ENCODE results near the gene TUNAR.

Gene TUNAR

GRCh38 chr14:95901054-95901453, 24.4 kb downstream of the TUNAR start:
- peak; percentile 33 for DNase-seq (ENCODE audit: low read depth, low spot score)
- TF ChIP-seq CTCF (IDR thresholded peaks at IDR 0.05; ENCODE audit: low read depth, low read length), result no peak
- H3K4me3 ChIP-seq (ENCODE audit: low read depth, low read length), result no peak overlapping the region
- in situ Hi-C loops (cut with HindIII; ENCODE audit: low sequenced_read_pairs), result no loop called here

- TF ChIP-seq CTCF (IDR thresholded peaks at IDR 0.05; ENCODE audit: low read depth, low read length), result no peak
- in situ Hi-C loops (cut with HindIII; ENCODE audit: low sequenced_read_pairs), result no loop called here
- H3K4me3 ChIP-seq (ENCODE audit: low read depth, low read length), result no peak overlapping the region
- no peak for DNase-seq (ENCODE audit: low read depth, low spot score)
These were observed 25.7 kb downstream of the TUNAR start for GRCh38 chr14:95902273-95902826.

- in situ Hi-C loops (cut with HindIII; ENCODE audit: low sequenced_read_pairs), result no loop called here
- TF ChIP-seq CTCF (IDR thresholded peaks at IDR 0.05; ENCODE audit: low read depth, low read length), result no peak
- no peak for DNase-seq (ENCODE audit: low read depth, low spot score)
- no peak overlapping the region for H3K4me3 ChIP-seq (ENCODE audit: low read depth, low read length)
These were observed 26.5 kb downstream of the TUNAR start for GRCh38 chr14:95903165-95903564.

GRCh38 chr14:95903616-95904107, 27.0 kb downstream of the TUNAR start:
- in situ Hi-C loops (cut with HindIII; ENCODE audit: low sequenced_read_pairs), result no loop called here
- H3K4me3 ChIP-seq (ENCODE audit: low read depth, low read length), result no peak overlapping the region
- DNase-seq (ENCODE audit: low read depth, low spot score), result no peak
- TF ChIP-seq CTCF (IDR thresholded peaks at IDR 0.05; ENCODE audit: low read depth, low read length), result no peak

GRCh38 chr14:95906591-95906990, 30.0 kb downstream of the TUNAR start:
- DNase-seq (ENCODE audit: low read depth, low spot score), result no peak
- TF ChIP-seq CTCF (IDR thresholded peaks at IDR 0.05; ENCODE audit: low read depth, low read length), result no peak
- no peak overlapping the region for H3K4me3 ChIP-seq (ENCODE audit: low read depth, low read length)
- in situ Hi-C loops (cut with HindIII; ENCODE audit: low sequenced_read_pairs), result no loop called here

- in situ Hi-C loops (cut with HindIII; ENCODE audit: low sequenced_read_pairs), result no loop called here
- DNase-seq (ENCODE audit: low read depth, low spot score), result no peak
- TF ChIP-seq CTCF (IDR thresholded peaks at IDR 0.05; ENCODE audit: low read depth, low read length), result no peak
- no peak overlapping the region for H3K4me3 ChIP-seq (ENCODE audit: low read depth, low read length)
These were observed 34.0 kb downstream of the TUNAR start for GRCh38 chr14:95910628-95911027.

Data from astrocyte of the spinal cord (primary cell).